ENCODE results near the gene PILRB. TPM values are rescaled to one million over a fixed set of nuclear protein-coding genes. Genes with fewer than 3 reads are reported as not detected.
A peak's percentile ranks its signal among the peaks of the same experiment; 100 is the strongest.

The PILRB gene
- total RNA-seq, 2 donors from 2014 or later: 36.1 to 45.0 TPM

GRCh38 chr7:100396421-100396982 lies 38.6 kb downstream of the PILRB start:
- DNase-seq: no peak
- ATAC-seq: peak; percentile 36
- intact Hi-C loops (cut with DNase I, micrococcal nuclease): no loop called here

DNA sequence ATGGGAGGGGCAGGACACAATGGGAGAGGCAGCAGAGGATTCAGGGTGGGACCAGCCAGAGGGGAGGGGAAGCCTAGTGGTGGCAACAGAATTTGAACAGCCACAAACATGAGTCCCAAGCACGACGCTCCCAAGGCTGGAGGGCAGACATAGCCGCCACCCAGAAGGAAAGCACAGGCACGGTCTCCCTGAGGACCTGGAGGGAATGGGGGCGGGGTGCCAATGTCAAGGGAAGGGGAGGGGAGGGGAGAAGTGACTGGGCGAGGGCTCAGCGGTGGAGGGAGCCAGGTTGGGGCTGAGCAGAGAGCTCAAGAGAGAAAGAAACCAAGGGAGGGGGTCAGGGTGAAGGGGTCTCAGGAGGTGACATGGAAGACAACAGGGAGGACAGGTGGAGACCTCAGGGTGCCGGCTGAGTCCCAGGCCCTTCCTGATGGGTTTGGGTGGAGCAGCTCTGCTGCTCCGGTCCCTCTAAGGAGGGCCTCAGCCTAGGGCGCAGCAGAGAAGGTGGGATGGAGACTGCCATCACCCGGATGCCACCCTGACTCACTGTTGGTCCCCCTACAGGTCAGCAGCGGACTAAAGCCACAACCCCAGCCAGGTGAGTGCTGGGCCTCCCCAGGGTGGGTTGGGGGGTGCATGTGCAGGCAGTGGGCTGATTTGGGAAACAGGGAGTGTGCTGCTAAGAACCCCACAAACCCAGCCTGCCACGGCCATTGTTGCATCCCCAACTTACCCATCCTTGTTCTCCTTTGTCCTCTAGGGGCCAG lies 39.6 kb downstream of the PILRB start:
- ATAC-seq: no peak
- intact Hi-C loops (cut with DNase I, micrococcal nuclease): no loop called here
- no peak for DNase-seq

- intact Hi-C loops (cut with DNase I, micrococcal nuclease): no loop called here
- DNase-seq: no peak
- ATAC-seq: no peak
These were observed 40.3 kb downstream of the PILRB start for GRCh38 chr7:100398239-100398638.

DNA sequence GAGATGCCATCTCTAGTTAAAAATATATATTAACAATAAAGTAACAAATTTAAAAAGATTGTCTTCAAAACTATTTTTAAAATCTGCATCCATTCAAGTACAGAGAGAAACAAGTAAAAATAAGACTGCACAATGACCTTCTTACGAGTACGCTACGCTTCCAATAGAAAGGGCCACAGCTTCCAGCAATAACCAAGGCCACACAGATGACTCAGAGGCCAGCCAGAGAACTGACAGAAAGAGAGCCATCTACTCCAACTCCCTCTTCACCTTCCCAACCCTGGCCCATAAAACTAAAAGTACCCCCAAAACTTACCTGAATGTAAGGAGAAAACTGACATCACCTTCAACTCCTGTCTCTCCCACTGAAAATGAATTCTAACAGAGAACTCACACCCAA lies 42.1 kb downstream of the PILRB start:
- intact Hi-C loops (cut with DNase I, micrococcal nuclease): no loop called here
- DNase-seq: no peak

DNA sequence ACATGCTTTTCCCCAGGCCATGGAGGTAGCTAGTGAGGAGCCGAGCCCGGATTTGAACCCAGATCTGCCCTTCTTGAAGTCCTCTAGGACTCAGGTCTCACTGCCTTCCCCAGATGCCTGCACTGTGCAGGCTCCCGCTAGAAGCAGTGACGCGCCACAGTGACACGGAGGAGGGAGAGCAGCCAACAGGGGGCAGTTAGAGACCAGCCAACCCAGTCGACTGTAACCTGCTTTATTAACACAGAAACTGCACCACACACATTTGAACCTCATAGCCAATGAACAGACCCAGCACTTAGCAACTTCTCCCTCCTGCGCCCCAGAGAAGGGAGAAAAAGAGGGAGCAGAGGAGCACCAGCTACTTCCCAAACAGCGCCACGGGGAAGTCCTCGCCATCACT lies 42.7 kb downstream of the PILRB start:
- intact Hi-C loops (cut with DNase I, micrococcal nuclease): no loop called here
- no peak for ATAC-seq
- no peak for DNase-seq

More for the DNA sequence above, 42.1 kb downstream of the PILRB start:
- ATAC-seq: no peak

DNA sequence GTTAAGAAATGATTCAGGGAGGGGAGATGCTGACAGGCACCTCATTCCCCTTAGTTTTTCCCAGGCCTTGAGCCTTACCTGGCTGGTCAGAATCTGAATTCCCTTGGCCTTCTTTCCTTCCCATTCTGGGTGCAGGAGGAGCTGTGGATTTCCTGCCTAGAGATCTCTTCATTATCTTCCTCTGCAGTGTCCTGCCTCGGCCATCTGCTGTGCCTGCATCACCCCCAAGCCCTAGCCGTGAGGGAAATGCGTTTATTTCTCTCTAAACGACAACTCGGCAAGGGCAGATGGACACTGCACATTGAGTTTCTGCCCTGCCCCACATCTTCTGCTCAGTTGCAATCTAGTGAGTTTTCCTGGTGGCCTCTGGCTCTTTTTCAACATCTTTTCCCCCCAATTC lies 43.9 kb downstream of the PILRB start:
- ATAC-seq (no peak), DNase-seq (no peak)
- intact Hi-C loops (cut with DNase I, micrococcal nuclease): no loop called here

GRCh38 chr7:100402241-100402640 lies 44.3 kb downstream of the PILRB start:
- intact Hi-C loops (cut with DNase I, micrococcal nuclease): no loop called here
- ATAC-seq (no peak), DNase-seq (no peak)

GRCh38 chr7:100406767-100407166 lies 48.9 kb downstream of the PILRB start:
- DNase-seq (no peak), ATAC-seq (no peak)
- intact Hi-C loops (cut with DNase I, micrococcal nuclease): no loop called here

- ATAC-seq (peak; percentile 64), DNase-seq (no peak)
- intact Hi-C loops (cut with DNase I, micrococcal nuclease): no loop called here
These were observed 49.6 kb downstream of the PILRB start for GRCh38 chr7:100407285-100408180.

GRCh38 chr7:100411101-100411500 lies 53.2 kb downstream of the PILRB start:
- intact Hi-C loops (cut with DNase I, micrococcal nuclease): no loop called here
- DNase-seq (no peak), ATAC-seq (no peak)

DNA sequence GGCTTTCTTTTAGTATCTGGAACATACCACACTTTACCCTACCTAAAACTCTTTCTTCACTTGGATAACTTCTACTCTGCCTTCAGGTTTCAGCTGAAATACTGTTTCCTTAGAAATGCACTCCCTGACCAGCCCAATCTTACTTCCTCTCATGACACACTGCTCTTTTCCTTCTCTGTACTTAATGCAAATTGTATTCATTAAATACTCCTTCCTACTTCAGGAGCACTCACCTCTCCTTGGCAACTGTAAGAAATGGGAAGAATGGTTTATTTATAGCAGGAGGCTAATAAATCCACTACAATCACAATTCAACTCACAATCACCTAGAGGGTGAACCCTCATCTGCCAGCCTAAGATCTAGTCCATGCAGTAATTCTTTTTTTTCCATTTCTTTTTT lies 55.4 kb downstream of the PILRB start:
- DNase-seq: no peak
- intact Hi-C loops (cut with DNase I, micrococcal nuclease): no loop called here

GRCh38 chr7:100413889-100414288 lies 56.0 kb downstream of the PILRB start:
- intact Hi-C loops (cut with DNase I, micrococcal nuclease): no loop called here
- ATAC-seq (no peak), DNase-seq (no peak)

More for the DNA sequence above, 55.4 kb downstream of the PILRB start:
- ATAC-seq: no peak

DNA sequence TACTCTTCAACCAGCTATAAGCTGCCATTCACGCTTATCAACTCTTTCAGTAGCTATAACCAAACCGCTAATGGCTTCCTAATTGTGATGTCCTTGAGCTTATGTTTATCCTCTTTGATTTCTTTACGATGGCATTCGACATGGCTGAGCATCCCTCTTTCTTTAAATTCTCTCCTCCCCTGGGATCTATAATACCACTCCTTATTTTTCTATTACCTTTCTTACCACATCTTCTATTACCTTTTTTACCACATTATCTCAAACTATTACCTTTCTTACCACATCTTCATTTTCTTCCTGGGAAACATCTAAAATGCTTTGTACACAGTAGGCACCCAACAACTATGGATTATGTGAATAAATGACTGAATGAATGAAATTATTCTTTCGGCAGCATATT lies 57.5 kb downstream of the PILRB start:
- intact Hi-C loops (cut with DNase I, micrococcal nuclease): no loop called here
- DNase-seq: no peak
- no peak for ATAC-seq

Other genes with a start within 250 kb of the PILRB start
- 10 to 100 TPM; 28.7 to 33.1 TPM for gene TAF6, start 238.8 kb upstream of the PILRB start, total RNA-seq
- 1 to 10 TPM; 7.0 to 9.8 TPM for gene CNPY4, start 238.5 kb upstream of the PILRB start, total RNA-seq
- 1 to 10 TPM; 2.7 to 3.9 TPM for gene MBLAC1, start 231.2 kb upstream of the PILRB start, total RNA-seq
- gene LAMTOR4, start 209.2 kb upstream of the PILRB start, total RNA-seq: 100 to 1,000 TPM; 224 to 268 TPM
- gene TRAPPC14, start 199.4 kb upstream of the PILRB start, total RNA-seq: 10 to 100 TPM; 54.9 to 62.1 TPM
- 10 to 100 TPM in 1 of 2 donors, 1 to 10 TPM in 1; 8.0 to 10.9 TPM for gene GAL3ST4, start 189.5 kb upstream of the PILRB start, total RNA-seq
- gene GPC2, start 180.7 kb upstream of the PILRB start, total RNA-seq: 1 to 10 TPM; 4.0 to 5.7 TPM
- 1 to 10 TPM; 1.2 to 2.0 TPM for gene STAG3, start 180.2 kb upstream of the PILRB start, total RNA-seq
- gene PVRIG, start 138.2 kb upstream of the PILRB start, total RNA-seq: 1 to 10 TPM in 1 of 2 donors, not detected in 1; 1.1 TPM
- gene SPDYE3, start 50.4 kb upstream of the PILRB start, total RNA-seq: not detected
- gene PILRA, start 15.4 kb downstream of the PILRB start, total RNA-seq: 1 to 10 TPM; 1.9 to 5.2 TPM
- 1 to 10 TPM; 1.2 to 1.6 TPM for gene ZCWPW1, start 70.6 kb downstream of the PILRB start, total RNA-seq
- gene MEPCE, start 71.7 kb downstream of the PILRB start, total RNA-seq: 10 to 100 TPM; 27.4 to 30.2 TPM
- gene PPP1R35, start 78.4 kb downstream of the PILRB start, total RNA-seq: 10 to 100 TPM; 32.6 to 35.3 TPM
- under 1 TPM; 0.31 to 0.39 TPM for gene SPACDR, start 106.1 kb downstream of the PILRB start, total RNA-seq
- gene TSC22D4, start 121.1 kb downstream of the PILRB start, total RNA-seq: 10 to 100 TPM; 45.9 to 57.2 TPM
- gene NYAP1, start 125.8 kb downstream of the PILRB start, total RNA-seq: under 1 TPM; 0.27 to 0.47 TPM
- gene AGFG2, start 181.1 kb downstream of the PILRB start, total RNA-seq: 10 to 100 TPM; 65.0 to 75.5 TPM
- 1 to 10 TPM; 1.1 TPM for gene SAP25, start 215.8 kb downstream of the PILRB start, total RNA-seq
- 10 to 100 TPM; 66.4 to 69.0 TPM for gene LRCH4, start 228.0 kb downstream of the PILRB start, total RNA-seq
- under 1 TPM; 0.34 to 0.58 TPM for gene FBXO24, start 228.2 kb downstream of the PILRB start, total RNA-seq
- 10 to 100 TPM in 1 of 2 donors, 1 to 10 TPM in 1; 8.1 to 15.4 TPM for gene PCOLCE, start 244.2 kb downstream of the PILRB start, total RNA-seq

Data from left colon (tissue), 2 donors.